Hepatocyte (in vitro differentiated cells): ENCODE data around the gene ECHS1. TPM values are rescaled to one million over a fixed set of nuclear protein-coding genes. Genes with fewer than 3 reads are reported as not detected.

Source experiments
- DNase-seq: peaks from one replicate; pipeline ENCODE4 v3.0.0-alpha.2; 2016; ENCODE audit warnings: low spot score
- H2AFZ ChIP-seq: fragments of 200-600 bp; sonication (generic); 2 replicates; pipeline ENCODE4 v1.6.0; 2016; ENCODE audit warnings: antibody characterized with exemption, mild to moderate bottlenecking
- H3K27ac ChIP-seq: fragments of 200-600 bp; sonication (generic); 2 replicates; pipeline ENCODE4 v1.5.1; 2016; ENCODE audit warnings: mild to moderate bottlenecking
- H3K27me3 ChIP-seq: fragments of 200-600 bp; sonication (generic); 2 replicates; pipeline ENCODE4 v1.6.1; 2016
- H3K36me3 ChIP-seq: fragments of 200-600 bp; sonication (generic); replicated peaks from 2 replicates; pipeline ENCODE4 v1.5.1; 2016; ENCODE audit warnings: low read depth; ENCODE audit not compliant: insufficient read depth
- H3K4me1 ChIP-seq: fragments of 200-600 bp; sonication (generic); 2 replicates; pipeline ENCODE4 v1.5.1; 2016; ENCODE audit warnings: mild to moderate bottlenecking, moderate library complexity; ENCODE audit not compliant: insufficient read depth
- H3K4me2 ChIP-seq: fragments of 200-600 bp; sonication (generic); 2 replicates; pipeline ENCODE4 v1.6.0; 2016
- H3K4me3 ChIP-seq: fragments of 200-600 bp; sonication (generic); 2 replicates; pipeline ENCODE4 v1.5.1; 2016; ENCODE audit warnings: mild to moderate bottlenecking
- H3K79me2 ChIP-seq: fragments of 200-600 bp; sonication (generic); 2 replicates; pipeline ENCODE4 v1.6.0; 2017; ENCODE audit warnings: mild to moderate bottlenecking
- H3K9me2 ChIP-seq: fragments of 200-600 bp; sonication (generic); replicated peaks from 2 replicates; pipeline ENCODE4 v1.6.0; 2017; ENCODE audit warnings: mild to moderate bottlenecking; ENCODE audit not compliant: insufficient read depth
- H3K9me3 ChIP-seq: fragments of 200-600 bp; sonication (generic); 2 replicates; pipeline ENCODE4 v1.5.1; 2016; ENCODE audit warnings: low read depth, mild to moderate bottlenecking
- H4K20me1 ChIP-seq: fragments of 200-600 bp; sonication (generic); 2 replicates; pipeline ENCODE4 v1.6.0; 2016; ENCODE audit warnings: mild to moderate bottlenecking; ENCODE audit not compliant: insufficient read depth, poor library complexity, severe bottlenecking
- EZH2 ChIP-seq: fragments of 200-600 bp; sonication (generic); IDR thresholded peaks from 2 replicates; pipeline ENCODE4 v1.6.1; 2016; ENCODE audit warnings: antibody characterized with exemption, mild to moderate bottlenecking, borderline replicate concordance
- EZH2phosphoT487 ChIP-seq: fragments of 200-600 bp; sonication (generic); IDR thresholded peaks from one replicate; pipeline ENCODE4 v1.6.1; 2018; ENCODE audit warnings: antibody characterized with exemption, mild to moderate bottlenecking, low read depth, moderate library complexity; ENCODE audit not compliant: unreplicated experiment, severe bottlenecking
- WGBS: methylation state at CpG from one replicate; pipeline ENCODE4 v1.1.6; 2016; ENCODE audit warnings: low lambda C conversion rate; ENCODE audit errors: missing lambda C conversion rate; 5-methylcytosine and 5-hydroxymethylcytosine counted together
- polyA plus RNA-seq: library from polyadenylated mRNA; unstranded; fragments of >200 nt; fragmentation: Nextera tagmentation; extraction: Ambion mirVana; gene quantifications from 2 replicates; pipeline ENCODE4 v1.2.1, GENCODE V29; 2016
- total RNA-seq: library from RNA; depleted of rRNA; stranded (reverse); fragments of >200 nt; gene quantifications from 2 replicates; pipeline ENCODE4 v1.2.3, GENCODE V29; 2014
- TF ChIP-seq, protein P1 (sequence below): fragments of 200-600 bp; sonication (generic); IDR thresholded peaks from 2 replicates; pipeline ENCODE4 v1.5.1; 2016; ENCODE audit warnings: antibody characterized with exemption, mild to moderate bottlenecking; ENCODE audit not compliant: poor library complexity

ECHS1 gene
- total and polyA plus RNA-seq, 2 experiments from 2014 or later, result 146 to 204 TPM

DNA sequence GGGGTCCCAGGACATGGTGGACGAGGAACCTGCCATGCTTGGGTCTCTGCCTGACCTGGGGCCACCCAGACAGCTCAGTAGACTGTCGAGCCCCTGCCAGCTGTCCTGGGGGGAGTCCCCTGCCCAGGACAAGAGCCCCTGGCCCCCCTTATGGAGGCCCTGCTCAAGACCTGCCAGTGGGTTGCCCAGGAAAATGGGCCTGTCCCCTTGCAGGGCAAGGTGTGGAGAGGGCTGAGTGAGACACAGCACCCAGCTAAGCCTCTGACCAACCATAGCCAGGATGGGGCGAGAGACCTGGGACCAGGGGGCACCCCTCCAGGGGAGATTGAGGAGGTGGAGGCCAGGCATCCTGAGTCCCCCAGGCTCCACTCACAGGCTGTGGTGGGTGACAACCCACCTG, 17.2 kb downstream of the ECHS1 start:
- H4K20me1 ChIP-seq, result no peaks in the 10 kb centered on the region
- no peak for DNase-seq
- H3K4me1 ChIP-seq, result peaks cover 21% of the 10 kb centered on the region
- H3K9me2 ChIP-seq, result no peaks in the 10 kb centered on the region
- TF ChIP-seq EZH2phosphoT487 (no peak), EZH2 (no peak)
- TF ChIP-seq, protein P1, sequence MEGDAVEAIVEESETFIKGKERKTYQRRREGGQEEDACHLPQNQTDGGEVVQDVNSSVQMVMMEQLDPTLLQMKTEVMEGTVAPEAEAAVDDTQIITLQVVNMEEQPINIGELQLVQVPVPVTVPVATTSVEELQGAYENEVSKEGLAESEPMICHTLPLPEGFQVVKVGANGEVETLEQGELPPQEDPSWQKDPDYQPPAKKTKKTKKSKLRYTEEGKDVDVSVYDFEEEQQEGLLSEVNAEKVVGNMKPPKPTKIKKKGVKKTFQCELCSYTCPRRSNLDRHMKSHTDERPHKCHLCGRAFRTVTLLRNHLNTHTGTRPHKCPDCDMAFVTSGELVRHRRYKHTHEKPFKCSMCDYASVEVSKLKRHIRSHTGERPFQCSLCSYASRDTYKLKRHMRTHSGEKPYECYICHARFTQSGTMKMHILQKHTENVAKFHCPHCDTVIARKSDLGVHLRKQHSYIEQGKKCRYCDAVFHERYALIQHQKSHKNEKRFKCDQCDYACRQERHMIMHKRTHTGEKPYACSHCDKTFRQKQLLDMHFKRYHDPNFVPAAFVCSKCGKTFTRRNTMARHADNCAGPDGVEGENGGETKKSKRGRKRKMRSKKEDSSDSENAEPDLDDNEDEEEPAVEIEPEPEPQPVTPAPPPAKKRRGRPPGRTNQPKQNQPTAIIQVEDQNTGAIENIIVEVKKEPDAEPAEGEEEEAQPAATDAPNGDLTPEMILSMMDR, result no peak
- WGBS, result 100% methylated on average over 3 of the region's 3 CpGs
- H3K9me3 ChIP-seq, result no peaks in the 10 kb centered on the region
- H3K36me3 ChIP-seq, result no peaks in the 10 kb centered on the region
- H3K4me2 ChIP-seq, result no peak overlapping the region
- H3K27me3 ChIP-seq, result no peaks in the 10 kb centered on the region
- no peak overlapping the region for H3K27ac ChIP-seq
- no peaks in the 10 kb centered on the region for H3K79me2 ChIP-seq
- H3K4me3 ChIP-seq, result no peak overlapping the region
- no peak overlapping the region for H2AFZ ChIP-seq

DNA sequence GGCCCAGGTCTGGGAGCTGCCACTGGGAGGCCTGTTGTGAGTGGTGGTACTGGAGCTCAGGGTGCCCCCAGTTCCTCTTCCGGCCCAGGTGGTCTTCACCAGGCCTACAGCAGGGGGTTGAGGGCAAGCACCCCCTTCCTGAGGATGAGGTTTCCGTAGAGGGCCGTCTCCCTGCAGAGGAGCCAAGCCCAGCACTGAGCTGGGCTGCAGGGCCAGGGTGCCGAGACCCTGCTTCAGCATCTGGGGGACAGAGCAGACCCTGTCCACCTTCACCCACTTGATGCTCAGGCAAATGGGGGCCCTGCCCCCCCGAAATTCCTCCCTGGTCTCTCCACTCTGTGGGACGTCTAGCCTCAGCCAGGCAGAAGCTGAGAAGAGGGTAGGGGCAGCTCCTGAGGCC, 17.9 kb downstream of the ECHS1 start:
- H2AFZ ChIP-seq, result no peak overlapping the region
- no peak overlapping the region for H3K4me3 ChIP-seq
- no peak overlapping the region for H3K4me2 ChIP-seq
- no peaks in the 10 kb centered on the region for H3K9me3 ChIP-seq
- no peaks in the 10 kb centered on the region for H4K20me1 ChIP-seq
- no peaks in the 10 kb centered on the region for H3K27me3 ChIP-seq
- TF ChIP-seq, protein P1, result no peak
- TF ChIP-seq EZH2phosphoT487 (no peak), EZH2 (no peak)
- no peaks in the 10 kb centered on the region for H3K9me2 ChIP-seq
- WGBS, result 100% methylated on average over 6 of the region's 6 CpGs
- H3K79me2 ChIP-seq, result no peaks in the 10 kb centered on the region
- H3K4me1 ChIP-seq, result peaks cover 17% of the 10 kb centered on the region
- H3K36me3 ChIP-seq, result no peaks in the 10 kb centered on the region
- DNase-seq, result no peak
- no peak overlapping the region for H3K27ac ChIP-seq

DNA sequence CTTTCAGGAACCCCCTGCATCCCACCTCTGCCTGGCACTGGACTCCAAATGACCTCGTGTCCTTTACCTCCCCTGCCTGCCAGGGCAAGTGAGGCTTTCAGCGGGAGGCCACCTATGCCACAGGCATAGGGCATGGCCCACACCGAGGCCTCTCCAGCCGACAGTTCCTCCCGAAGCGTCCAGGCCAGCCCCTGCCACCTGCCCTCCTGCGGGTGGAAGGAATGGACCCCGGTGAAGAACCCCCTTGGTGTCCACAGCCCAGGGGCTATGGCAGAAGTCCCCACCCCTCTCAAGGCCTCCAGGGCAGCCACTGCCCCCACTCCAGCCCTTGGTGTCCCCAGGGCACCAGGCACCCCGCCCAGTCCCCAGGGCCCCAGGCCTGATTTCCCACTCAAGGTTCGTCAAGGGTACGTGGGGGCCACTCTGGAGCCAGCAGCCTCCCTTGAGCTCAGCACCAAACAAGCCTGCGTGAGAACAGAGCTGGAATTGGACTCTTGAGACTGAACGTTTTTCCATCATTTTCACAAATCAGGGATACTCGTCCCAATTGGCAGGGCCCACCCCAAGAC, 18.4 kb downstream of the ECHS1 start:
- no peak overlapping the region for H3K27ac ChIP-seq
- DNase-seq, result no peak
- H3K79me2 ChIP-seq, result no peaks in the 10 kb centered on the region
- H3K4me1 ChIP-seq, result peaks cover 12% of the 10 kb centered on the region
- no peak overlapping the region for H3K4me2 ChIP-seq
- H3K4me3 ChIP-seq, result no peak overlapping the region
- H3K36me3 ChIP-seq, result no peaks in the 10 kb centered on the region
- H3K9me3 ChIP-seq, result no peaks in the 10 kb centered on the region
- no peaks in the 10 kb centered on the region for H3K27me3 ChIP-seq
- TF ChIP-seq EZH2 (no peak), EZH2phosphoT487 (no peak)
- TF ChIP-seq, protein P1, result no peak
- WGBS, result over 99% methylated on average over 13 of the region's 14 CpGs
- no peak overlapping the region for H2AFZ ChIP-seq
- H4K20me1 ChIP-seq, result no peaks in the 10 kb centered on the region
- no peaks in the 10 kb centered on the region for H3K9me2 ChIP-seq
